Posterior cingulate gyrus (tissue), 11 donors: ENCODE measurements around the gene GJA4.

Source experiments
- DNase-seq, 10 donors: peaks; one replicate each; pipeline versions ENCODE4 v3.0.0 to v3.0.0-alpha.2; 2020 to 2021; ENCODE audit warnings: mixed read lengths in 3 of 10
- intact Hi-C: fragments of 100-400 bp; cut with DNase I; formaldehyde crosslinking; loops from one replicate; pipeline ENCODE4 v1.15.1; 2023

GJA4 gene

DNA sequence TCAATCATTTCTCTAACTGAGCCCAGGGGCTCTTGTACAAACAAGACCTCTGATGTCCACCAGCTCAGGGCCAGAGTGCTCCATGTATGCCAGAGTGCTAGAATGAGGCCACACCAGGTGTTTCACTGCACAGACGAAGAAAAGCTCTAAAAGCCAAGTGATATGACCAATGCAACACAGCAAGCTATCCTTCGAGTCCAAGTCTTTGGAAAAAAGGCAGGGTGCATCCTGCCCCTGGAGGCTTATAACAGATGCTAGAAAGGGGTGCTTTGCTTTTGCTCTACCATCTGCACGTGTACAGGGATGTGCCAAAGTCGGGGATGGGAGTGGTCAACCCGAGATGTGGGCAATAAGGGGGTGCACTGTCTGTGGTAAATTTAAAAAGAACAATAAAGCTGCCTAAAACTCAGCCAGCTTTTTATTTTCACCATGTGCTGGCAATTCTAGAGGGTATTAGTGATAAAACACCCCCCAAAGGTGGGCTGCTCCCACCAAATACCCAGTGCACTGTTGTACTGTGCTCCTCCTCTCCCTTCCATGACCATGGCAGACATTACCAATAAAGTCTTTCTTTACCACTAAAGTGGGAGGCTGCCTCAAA is 34.6 kb downstream of the GJA4 start:
- intact Hi-C loops, result no loop called here

DNA sequence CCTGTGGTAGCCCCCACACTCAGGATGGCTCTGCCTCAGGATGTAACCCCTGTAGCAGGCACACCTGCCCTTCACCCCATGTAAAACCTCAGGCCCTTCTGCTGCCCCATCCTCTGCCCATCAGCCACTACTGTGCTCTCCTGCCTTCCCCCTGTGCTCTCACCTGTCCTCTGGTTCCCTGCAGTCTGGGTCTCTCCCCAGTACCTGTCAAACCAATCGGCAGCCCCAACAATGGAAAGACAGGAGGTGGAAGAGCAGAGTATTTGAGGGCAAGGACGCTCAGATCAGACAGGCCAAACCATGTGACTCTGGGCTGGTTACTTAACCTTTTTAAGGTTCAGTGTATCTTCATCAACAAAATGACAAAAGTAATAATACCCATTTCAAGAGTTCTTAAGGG is 35.8 kb downstream of the GJA4 start:
- intact Hi-C loops, result no loop called here
- peak in 1 of 10 donors; percentile 55 for DNase-seq

More for the DNA sequence above, 34.6 kb downstream of the GJA4 start:
- no peak for DNase-seq

DNA sequence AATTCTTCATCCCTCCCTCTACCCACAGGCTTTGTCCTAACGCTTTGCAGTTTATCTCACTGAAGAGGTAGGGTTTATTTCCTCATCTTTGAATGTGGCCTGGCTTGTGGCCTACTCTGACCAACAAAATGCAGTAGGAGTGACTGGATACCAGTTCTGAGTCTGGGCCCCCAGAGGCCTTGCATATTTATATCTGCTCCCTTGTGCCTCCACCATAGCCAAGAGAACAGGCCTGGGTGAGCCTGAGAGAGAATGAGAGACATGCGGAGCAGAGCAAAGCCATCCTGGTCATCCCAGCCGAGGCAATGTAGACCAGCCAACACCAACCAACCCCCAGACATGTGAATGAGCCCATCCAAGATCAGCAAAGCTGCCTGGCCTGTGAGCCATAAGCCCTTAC is 36.5 kb downstream of the GJA4 start:
- intact Hi-C loops, result no loop called here
- DNase-seq, result peak in 1 of 10 donors; percentile 33

DNA sequence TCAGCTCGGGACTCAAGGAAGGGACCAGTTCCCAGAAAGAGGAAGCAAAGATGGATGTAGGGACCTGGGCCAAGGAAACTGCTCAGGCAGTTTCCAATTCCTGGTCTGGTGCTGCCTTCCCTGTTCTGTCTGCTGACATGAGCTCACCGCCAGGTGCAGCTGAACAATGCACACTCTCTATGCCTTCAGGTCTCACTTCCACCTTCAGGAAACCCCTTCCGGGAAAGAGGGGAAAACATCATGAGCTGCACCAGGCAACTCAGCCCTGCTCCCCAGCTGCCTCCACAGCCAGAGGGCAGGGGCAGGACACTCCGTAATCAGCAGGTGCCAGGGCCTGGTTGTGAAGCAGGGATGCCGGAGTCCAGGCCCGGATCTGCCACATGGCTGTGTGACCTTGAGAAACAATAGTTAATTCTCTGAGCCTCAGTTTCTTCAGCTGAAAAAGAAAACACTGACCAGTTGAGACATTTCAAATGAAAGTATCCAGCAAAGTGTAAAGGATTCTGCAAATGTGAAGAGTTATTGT is 39.0 kb downstream of the GJA4 start:
- DNase-seq, result peak in 1 of 10 donors; percentile 72
- intact Hi-C loops, result no loop called here

DNA sequence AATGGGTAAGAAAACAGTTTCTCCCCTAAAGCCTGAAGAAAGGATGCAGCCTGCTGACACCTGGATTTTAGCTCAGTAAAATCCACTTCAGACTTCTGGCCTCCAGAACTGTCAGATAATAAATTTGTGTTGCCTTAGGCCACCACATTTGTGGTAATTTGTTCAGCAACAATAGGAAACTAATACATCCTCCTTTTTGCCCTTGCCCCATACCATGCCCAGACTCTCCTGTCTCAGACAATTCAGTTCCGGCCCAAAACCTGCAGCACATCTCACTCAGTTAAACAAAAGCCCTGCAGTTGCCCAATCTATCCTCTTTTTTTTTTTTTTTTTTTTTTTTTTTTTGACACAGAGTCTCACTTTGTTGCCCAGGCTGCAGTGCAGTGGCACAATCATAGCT is 40.9 kb downstream of the GJA4 start:
- DNase-seq, result peak in 1 of 10 donors; percentile 11
- intact Hi-C loops, result no loop called here

DNA sequence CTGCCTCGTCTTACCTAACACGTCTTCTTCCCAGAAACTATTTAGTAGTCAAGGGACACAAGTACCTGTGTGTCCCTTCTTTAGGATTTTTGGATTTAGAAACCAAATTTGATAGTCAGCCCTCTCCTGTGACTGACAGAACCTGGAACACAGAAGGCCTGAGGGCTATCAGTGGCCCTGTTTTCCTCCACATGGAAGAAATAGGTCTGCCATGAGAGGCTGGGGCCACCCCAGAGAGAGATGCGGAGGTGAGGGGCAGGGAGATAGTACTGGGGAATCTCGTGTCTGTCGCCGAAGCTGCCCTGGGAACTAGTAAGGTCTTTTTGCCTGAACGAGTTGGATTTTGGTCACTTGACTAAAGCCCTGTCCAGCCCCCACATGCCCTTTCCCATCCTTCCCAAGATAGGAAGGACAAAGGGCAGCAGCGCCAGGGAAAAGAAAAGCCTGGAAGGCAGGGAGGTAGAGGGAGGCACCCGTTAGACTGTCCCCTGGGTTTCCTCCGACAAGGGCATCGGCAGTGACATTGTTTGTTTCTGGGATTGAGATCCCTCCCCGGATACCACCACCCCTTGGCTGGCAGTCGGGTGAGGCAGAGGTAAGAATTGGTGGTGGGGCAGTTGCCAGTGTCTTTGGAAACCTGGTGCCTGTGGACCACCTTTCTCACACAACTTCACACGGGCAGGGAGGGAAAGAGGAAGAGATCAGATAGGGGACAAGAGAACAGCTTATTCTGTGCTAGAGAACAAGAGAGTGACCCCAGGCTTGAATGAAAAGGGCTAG is 46.9 kb downstream of the GJA4 start:
- DNase-seq, result peak in 1 of 10 donors; percentile 33

DNA sequence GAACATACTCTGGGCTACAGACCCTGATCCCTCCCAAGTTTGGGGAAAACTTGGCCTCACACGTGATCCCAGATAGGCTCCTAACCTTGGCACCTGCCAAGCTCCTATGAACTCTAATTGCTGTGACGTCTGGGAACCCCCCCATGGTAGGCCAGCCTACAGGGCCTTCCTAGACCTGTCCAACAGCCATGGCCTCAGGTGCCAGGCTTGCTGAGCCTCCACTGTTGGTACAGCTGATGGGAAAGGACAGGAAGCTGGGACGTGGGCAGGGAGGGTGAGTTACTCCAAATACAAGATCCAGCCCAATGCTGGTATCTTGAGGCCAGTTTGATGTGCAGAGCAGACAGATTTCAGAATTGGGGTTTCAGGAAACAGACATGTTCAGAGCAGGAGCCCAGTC is 47.6 kb downstream of the GJA4 start:
- peak in 1 of 10 donors; percentile 37 for DNase-seq
- intact Hi-C loops, result no loop called here

More for the DNA sequence above, 46.9 kb downstream of the GJA4 start:
- intact Hi-C loops, result no loop called here

DNA sequence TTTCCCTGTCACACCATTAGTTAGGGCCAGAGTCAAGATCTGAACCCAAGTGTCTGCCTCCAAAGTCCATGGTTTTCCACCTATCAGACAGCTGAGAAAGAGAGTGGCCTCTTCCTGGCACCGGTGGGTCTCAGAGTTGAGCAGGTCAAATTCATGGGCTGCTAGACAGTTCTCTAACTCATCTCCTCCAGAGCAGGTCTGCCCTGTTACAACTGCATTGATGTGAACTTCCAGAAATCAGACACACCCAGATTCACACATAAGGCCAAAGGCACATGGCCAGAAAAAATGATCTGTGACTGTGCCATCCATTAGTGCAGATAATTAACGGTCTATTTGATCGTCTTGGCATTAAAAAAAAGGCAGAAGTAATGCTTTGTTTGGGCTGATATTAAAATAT is 49.3 kb downstream of the GJA4 start:
- peak in 1 of 10 donors; percentile 6 for DNase-seq
- intact Hi-C loops, result no loop called here

DNA sequence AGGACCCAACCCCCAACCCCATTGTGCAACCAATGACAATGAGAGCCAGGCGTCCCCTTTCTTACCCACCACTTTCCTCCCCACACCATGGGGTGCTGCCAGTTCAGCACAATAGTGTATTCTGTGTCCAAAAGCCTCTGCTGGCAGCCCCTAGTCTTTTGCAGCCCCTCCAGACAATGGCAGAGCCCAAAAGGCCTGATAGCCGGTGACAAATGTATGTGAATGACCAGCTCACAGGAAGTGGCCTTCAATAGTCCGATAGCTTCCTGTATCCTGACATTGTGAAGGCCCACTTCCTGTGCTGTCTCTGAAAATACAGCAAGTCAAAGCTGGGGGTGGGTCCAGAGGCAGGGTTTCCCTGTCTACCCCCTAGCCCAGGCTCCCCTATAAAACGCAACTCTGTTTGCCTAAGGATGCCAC is 50.2 kb downstream of the GJA4 start:
- DNase-seq, result peak in 1 of 10 donors; percentile 65
- intact Hi-C loops, result no loop called here

DNA sequence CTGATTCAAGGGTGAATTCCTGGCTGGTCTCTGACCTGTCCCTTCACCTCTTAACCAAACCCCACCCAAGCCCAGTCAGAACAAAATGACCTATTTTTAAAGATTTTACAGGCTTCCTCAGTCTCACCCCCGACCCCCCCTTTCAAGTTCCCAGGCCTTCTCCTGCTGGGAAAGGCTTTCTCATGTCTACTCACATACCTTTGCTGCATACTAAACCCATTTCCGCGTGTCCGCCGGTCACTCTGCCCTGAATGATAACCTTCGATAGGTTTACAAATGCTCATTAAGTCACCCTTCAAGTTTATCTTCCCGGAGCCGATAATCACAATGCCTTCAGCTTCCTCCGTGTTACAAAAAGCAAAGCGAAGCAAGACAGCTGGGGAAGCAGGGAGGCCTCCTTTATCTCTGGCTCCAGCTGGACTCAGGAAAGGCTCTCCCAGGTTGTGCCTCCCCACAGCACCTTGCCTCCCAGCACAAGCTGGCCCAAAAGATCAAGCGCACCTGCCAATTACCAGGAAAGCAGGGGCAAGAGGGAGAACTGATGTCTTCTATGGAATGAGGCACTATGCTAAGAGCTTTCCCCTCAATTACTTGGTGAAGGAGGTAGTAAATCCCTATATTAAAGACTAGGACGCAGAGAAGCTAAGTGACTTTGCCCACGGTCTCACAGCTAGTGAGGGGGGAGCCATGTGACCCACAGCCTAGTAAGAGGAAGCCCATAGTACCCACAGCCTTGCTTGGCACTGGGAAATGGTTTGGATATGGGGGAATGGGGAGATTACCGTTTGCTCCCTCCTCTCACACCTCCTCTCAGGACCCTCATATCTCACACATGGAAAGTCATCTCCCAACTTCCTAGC is 50.8 kb downstream of the GJA4 start:
- intact Hi-C loops, result no loop called here
- DNase-seq, result peak in 1 of 10 donors; percentile 41

DNA sequence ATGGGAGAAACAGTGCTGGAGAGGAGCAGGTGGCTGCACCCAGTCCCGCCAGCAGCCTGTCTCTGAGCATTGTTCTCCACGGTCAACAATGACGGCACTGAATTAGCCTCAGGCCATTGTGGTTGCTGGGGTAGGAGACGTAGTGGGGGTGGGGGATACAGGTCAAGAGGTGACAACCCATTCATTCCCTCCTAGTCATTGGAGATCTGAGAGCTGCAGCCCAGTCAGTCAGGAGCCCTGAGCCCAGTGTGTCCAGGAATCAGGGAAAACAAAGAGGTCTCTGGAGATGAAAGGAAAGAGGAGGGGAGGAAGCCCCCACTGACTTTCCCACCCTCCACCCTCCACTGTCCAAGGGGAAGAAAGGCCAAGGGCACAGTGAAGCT is 51.4 kb downstream of the GJA4 start:
- DNase-seq, result peak in 2 of 10 donors; percentile 44 to 82
- intact Hi-C loops, result no loop called here
